DOHH2 (cell line): ENCODE data around the gene HIPK4.

Experiments used
- H3F3A ChIP-seq: fragments of 200-600 bp; sonication (generic), shearing (Covaris generic); 2 replicates; pipeline ENCODE4 v1.6.0; 2016; ENCODE audit warnings: antibody characterized with exemption, mild to moderate bottlenecking; ENCODE audit not compliant: control insufficient read depth, insufficient read depth
- H3K27ac ChIP-seq: fragments of 200-600 bp; sonication (generic); 2 replicates; pipeline ENCODE4 v1.5.1; 2014; ENCODE audit warnings: low read depth, mild to moderate bottlenecking, low read length, moderate library complexity
- H3K27me3 ChIP-seq: fragments of 200-600 bp; sonication (generic); 2 replicates; pipeline ENCODE4 v1.6.1; 2014; ENCODE audit warnings: mild to moderate bottlenecking, low read length, mixed read lengths; ENCODE audit not compliant: control insufficient read depth
- H3K36me3 ChIP-seq: fragments of 200-600 bp; sonication (generic); 2 replicates; pipeline ENCODE4 v1.6.1; 2014; ENCODE audit warnings: mild to moderate bottlenecking, low read length, moderate library complexity, mixed read lengths; ENCODE audit not compliant: control insufficient read depth
- H3K4me1 ChIP-seq: fragments of 200-600 bp; sonication (generic); 2 replicates; pipeline ENCODE4 v1.6.1; 2014; ENCODE audit warnings: mild to moderate bottlenecking, low read length, mixed read lengths; ENCODE audit not compliant: control insufficient read depth
- H3K4me2 ChIP-seq: fragments of 200-600 bp; sonication (generic); 2 replicates; pipeline ENCODE4 v1.6.0; 2014; ENCODE audit warnings: mild to moderate bottlenecking, low read length, moderate library complexity
- H3K4me3 ChIP-seq: fragments of 200-600 bp; sonication (generic); 2 replicates; pipeline ENCODE4 v1.5.1; 2014; ENCODE audit warnings: mild to moderate bottlenecking, low read length, mixed read lengths
- H3K79me2 ChIP-seq: fragments of 200-600 bp; sonication (generic); 2 replicates; pipeline ENCODE4 v1.6.1; 2014; ENCODE audit warnings: mild to moderate bottlenecking, low read length, mixed read lengths; ENCODE audit not compliant: control insufficient read depth
- H3K9me2 ChIP-seq: fragments of 200-600 bp; sonication (generic); replicated peaks from 2 replicates; pipeline ENCODE4 v1.6.1; 2014; ENCODE audit warnings: mild to moderate bottlenecking, low read length, mixed read lengths; ENCODE audit not compliant: control insufficient read depth
- H3K9me3 ChIP-seq: fragments of 200-600 bp; sonication (generic); 2 replicates; pipeline ENCODE4 v1.6.1; 2014; ENCODE audit warnings: antibody characterized with exemption, low read length, mixed read lengths; ENCODE audit not compliant: control insufficient read depth, insufficient read depth
- H4K20me1 ChIP-seq: fragments of 200-600 bp; sonication (generic); 2 replicates; pipeline ENCODE4 v1.6.0; 2014; ENCODE audit warnings: low read depth, mild to moderate bottlenecking, antibody characterized with exemption, low read length, moderate library complexity; ENCODE audit not compliant: control insufficient read depth, insufficient read depth
- CTCF ChIP-seq: fragments of 200-600 bp; sonication (generic); IDR thresholded peaks from one replicate; pipeline ENCODE4 v1.5.1; 2014; ENCODE audit warnings: antibody characterized with exemption, mild to moderate bottlenecking, low read depth, low read length; ENCODE audit not compliant: poor library complexity, severe bottlenecking
- EZH2phosphoT487 ChIP-seq: fragments of 200-600 bp; sonication (generic); IDR thresholded peaks from 2 replicates; pipeline ENCODE4 v1.6.1; 2017; ENCODE audit warnings: borderline replicate concordance, mild to moderate bottlenecking, antibody characterized with exemption, low read length, moderate library complexity, mixed read lengths

Gene HIPK4

GRCh38 chr19:40398417-40399131, 8.6 kb upstream of the HIPK4 start:
- Histone ChIP-seq H3K36me3 (no peaks in the 10 kb centered on the region), H3K27ac (no peak overlapping the region), H3K4me1 (peaks cover 6% of the 10 kb centered on the region), H4K20me1 (no peaks in the 10 kb centered on the region), H3K4me3 (no peak overlapping the region), H3K4me2 (no peak overlapping the region), H3F3A (no peaks in the 10 kb centered on the region), H3K9me2 (no peaks in the 10 kb centered on the region), H3K79me2 (no peaks in the 10 kb centered on the region), H3K27me3 (no peaks in the 10 kb centered on the region), H3K9me3 (no peaks in the 10 kb centered on the region)
- TF ChIP-seq EZH2phosphoT487 (no peak), CTCF (no peak)

GRCh38 chr19:40397568-40397906, 7.6 kb upstream of the HIPK4 start:
- no peaks in the 10 kb centered on the region for H3K9me3 ChIP-seq
- no peaks in the 10 kb centered on the region for H3K79me2 ChIP-seq
- no peaks in the 10 kb centered on the region for H3K9me2 ChIP-seq
- no peaks in the 10 kb centered on the region for H3K36me3 ChIP-seq
- no peaks in the 10 kb centered on the region for H3K4me1 ChIP-seq
- H3K4me3 ChIP-seq, result no peak overlapping the region
- no peaks in the 10 kb centered on the region for H3K27me3 ChIP-seq
- no peak overlapping the region for H3K27ac ChIP-seq
- no peaks in the 10 kb centered on the region for H3F3A ChIP-seq
- H4K20me1 ChIP-seq, result no peaks in the 10 kb centered on the region
- H3K4me2 ChIP-seq, result no peak overlapping the region
- TF ChIP-seq EZH2phosphoT487, result no peak
- TF ChIP-seq CTCF, result no peak

- no peaks in the 10 kb centered on the region for H3K9me3 ChIP-seq
- H3K27me3 ChIP-seq, result no peaks in the 10 kb centered on the region
- H3K9me2 ChIP-seq, result no peaks in the 10 kb centered on the region
- TF ChIP-seq EZH2phosphoT487 (no peak), CTCF (no peak)
- no peak overlapping the region for H3K4me3 ChIP-seq
- no peaks in the 10 kb centered on the region for H3K79me2 ChIP-seq
- no peaks in the 10 kb centered on the region for H3K36me3 ChIP-seq
- H3K27ac ChIP-seq, result no peak overlapping the region
- no peaks in the 10 kb centered on the region for H3F3A ChIP-seq
- H4K20me1 ChIP-seq, result no peaks in the 10 kb centered on the region
- no peaks in the 10 kb centered on the region for H3K4me1 ChIP-seq
- H3K4me2 ChIP-seq, result no peak overlapping the region
These were observed 7.0 kb upstream of the HIPK4 start for GRCh38 chr19:40396886-40397567.
